HG03280 (cell line): ENCODE results near the gene DRD3.

Experiments
- ATAC-seq: cut with Tn5 transposase; IDR thresholded peaks from one replicate; pipeline ENCODE4 v1.9.1; 2021; ENCODE audit warnings: mild to moderate bottlenecking, moderate library complexity; ENCODE audit not compliant: unreplicated experiment

DRD3 gene

GRCh38 chr3:114126461-114126860, 52.4 kb downstream of the DRD3 start:
- ATAC-seq, result no peak

GRCh38 chr3:114122027-114122709, 56.7 kb downstream of the DRD3 start:
- ATAC-seq, result no peak

- no peak for ATAC-seq
Measured at GRCh38 chr3:114120211-114120610, 58.6 kb downstream of the DRD3 start.

GRCh38 chr3:114119776-114120175, 59.1 kb downstream of the DRD3 start:
- ATAC-seq, result no peak

- ATAC-seq, result no peak
Measured at GRCh38 chr3:114115143-114115542, 63.7 kb downstream of the DRD3 start.

GRCh38 chr3:114114719-114115118, 64.1 kb downstream of the DRD3 start:
- no peak for ATAC-seq

- ATAC-seq, result no peak
Measured at GRCh38 chr3:114112696-114113095, 66.2 kb downstream of the DRD3 start.

- ATAC-seq, result no peak
Measured at GRCh38 chr3:114111060-114111770, 67.6 kb downstream of the DRD3 start.

- no peak for ATAC-seq
Measured at GRCh38 chr3:114110439-114110838, 68.4 kb downstream of the DRD3 start.

- ATAC-seq, result no peak
Measured at GRCh38 chr3:114108137-114108536, 70.7 kb downstream of the DRD3 start.

- no peak for ATAC-seq
Measured at GRCh38 chr3:114104414-114104813, 74.4 kb downstream of the DRD3 start.

GRCh38 chr3:114103858-114104257, 75.0 kb downstream of the DRD3 start:
- no peak for ATAC-seq

- no peak for ATAC-seq
Measured at GRCh38 chr3:114103181-114103580, 75.7 kb downstream of the DRD3 start.

GRCh38 chr3:114101101-114101500, 77.8 kb downstream of the DRD3 start:
- no peak for ATAC-seq

- no peak for ATAC-seq
Measured at GRCh38 chr3:114095796-114096195, 83.1 kb downstream of the DRD3 start.

GRCh38 chr3:114093596-114093995, 85.3 kb downstream of the DRD3 start:
- ATAC-seq, result no peak

- no peak for ATAC-seq
Measured at GRCh38 chr3:114093016-114093380, 85.9 kb downstream of the DRD3 start.

GRCh38 chr3:114092151-114093015, 86.5 kb downstream of the DRD3 start:
- no peak for ATAC-seq

GRCh38 chr3:114089675-114090074, 89.2 kb downstream of the DRD3 start:
- ATAC-seq, result no peak

GRCh38 chr3:114086356-114086755, 92.5 kb downstream of the DRD3 start:
- no peak for ATAC-seq

- no peak for ATAC-seq
Measured at GRCh38 chr3:114083112-114083511, 95.7 kb downstream of the DRD3 start.

- no peak for ATAC-seq
Measured at GRCh38 chr3:114081037-114081436, 97.8 kb downstream of the DRD3 start.
